Hepatocyte (in vitro differentiated cells): ENCODE results near the gene NUMB. TPM values are rescaled to one million over a fixed set of nuclear protein-coding genes. Genes with fewer than 3 reads are reported as not detected.

Experiments
- DNase-seq: peaks from one replicate; pipeline ENCODE4 v3.0.0-alpha.2; 2016; ENCODE audit warnings: low spot score
- H2AFZ ChIP-seq: fragments of 200-600 bp; sonication (generic); 2 replicates; pipeline ENCODE4 v1.6.0; 2016; ENCODE audit warnings: antibody characterized with exemption, mild to moderate bottlenecking
- H3K27ac ChIP-seq: fragments of 200-600 bp; sonication (generic); 2 replicates; pipeline ENCODE4 v1.5.1; 2016; ENCODE audit warnings: mild to moderate bottlenecking
- H3K27me3 ChIP-seq: fragments of 200-600 bp; sonication (generic); 2 replicates; pipeline ENCODE4 v1.6.1; 2016
- H3K36me3 ChIP-seq: fragments of 200-600 bp; sonication (generic); replicated peaks from 2 replicates; pipeline ENCODE4 v1.5.1; 2016; ENCODE audit warnings: low read depth; ENCODE audit not compliant: insufficient read depth
- H3K4me1 ChIP-seq: fragments of 200-600 bp; sonication (generic); 2 replicates; pipeline ENCODE4 v1.5.1; 2016; ENCODE audit warnings: mild to moderate bottlenecking, moderate library complexity; ENCODE audit not compliant: insufficient read depth
- H3K4me2 ChIP-seq: fragments of 200-600 bp; sonication (generic); 2 replicates; pipeline ENCODE4 v1.6.0; 2016
- H3K4me3 ChIP-seq: fragments of 200-600 bp; sonication (generic); 2 replicates; pipeline ENCODE4 v1.5.1; 2016; ENCODE audit warnings: mild to moderate bottlenecking
- H3K79me2 ChIP-seq: fragments of 200-600 bp; sonication (generic); 2 replicates; pipeline ENCODE4 v1.6.0; 2017; ENCODE audit warnings: mild to moderate bottlenecking
- H3K9me2 ChIP-seq: fragments of 200-600 bp; sonication (generic); replicated peaks from 2 replicates; pipeline ENCODE4 v1.6.0; 2017; ENCODE audit warnings: mild to moderate bottlenecking; ENCODE audit not compliant: insufficient read depth
- H3K9me3 ChIP-seq: fragments of 200-600 bp; sonication (generic); 2 replicates; pipeline ENCODE4 v1.5.1; 2016; ENCODE audit warnings: low read depth, mild to moderate bottlenecking
- H4K20me1 ChIP-seq: fragments of 200-600 bp; sonication (generic); 2 replicates; pipeline ENCODE4 v1.6.0; 2016; ENCODE audit warnings: mild to moderate bottlenecking; ENCODE audit not compliant: insufficient read depth, poor library complexity, severe bottlenecking
- CTCF ChIP-seq: fragments of 200-600 bp; sonication (generic); IDR thresholded peaks from 2 replicates; pipeline ENCODE4 v1.5.1; 2016; ENCODE audit warnings: antibody characterized with exemption, mild to moderate bottlenecking; ENCODE audit not compliant: poor library complexity
- EZH2 ChIP-seq: fragments of 200-600 bp; sonication (generic); IDR thresholded peaks from 2 replicates; pipeline ENCODE4 v1.6.1; 2016; ENCODE audit warnings: antibody characterized with exemption, mild to moderate bottlenecking, borderline replicate concordance
- EZH2phosphoT487 ChIP-seq: fragments of 200-600 bp; sonication (generic); IDR thresholded peaks from one replicate; pipeline ENCODE4 v1.6.1; 2018; ENCODE audit warnings: antibody characterized with exemption, mild to moderate bottlenecking, low read depth, moderate library complexity; ENCODE audit not compliant: unreplicated experiment, severe bottlenecking
- WGBS: methylation state at CpG from one replicate; pipeline ENCODE4 v1.1.6; 2016; ENCODE audit warnings: low lambda C conversion rate; ENCODE audit errors: missing lambda C conversion rate; 5-methylcytosine and 5-hydroxymethylcytosine counted together
- polyA plus RNA-seq: library from polyadenylated mRNA; unstranded; fragments of >200 nt; fragmentation: Nextera tagmentation; extraction: Ambion mirVana; gene quantifications from 2 replicates; pipeline ENCODE4 v1.2.1, GENCODE V29; 2016
- total RNA-seq: library from RNA; depleted of rRNA; stranded (reverse); fragments of >200 nt; gene quantifications from 2 replicates; pipeline ENCODE4 v1.2.3, GENCODE V29; 2014

The NUMB gene
- total and polyA plus RNA-seq, 2 experiments from 2014 or later = 35.3 to 45.8 TPM

DNA sequence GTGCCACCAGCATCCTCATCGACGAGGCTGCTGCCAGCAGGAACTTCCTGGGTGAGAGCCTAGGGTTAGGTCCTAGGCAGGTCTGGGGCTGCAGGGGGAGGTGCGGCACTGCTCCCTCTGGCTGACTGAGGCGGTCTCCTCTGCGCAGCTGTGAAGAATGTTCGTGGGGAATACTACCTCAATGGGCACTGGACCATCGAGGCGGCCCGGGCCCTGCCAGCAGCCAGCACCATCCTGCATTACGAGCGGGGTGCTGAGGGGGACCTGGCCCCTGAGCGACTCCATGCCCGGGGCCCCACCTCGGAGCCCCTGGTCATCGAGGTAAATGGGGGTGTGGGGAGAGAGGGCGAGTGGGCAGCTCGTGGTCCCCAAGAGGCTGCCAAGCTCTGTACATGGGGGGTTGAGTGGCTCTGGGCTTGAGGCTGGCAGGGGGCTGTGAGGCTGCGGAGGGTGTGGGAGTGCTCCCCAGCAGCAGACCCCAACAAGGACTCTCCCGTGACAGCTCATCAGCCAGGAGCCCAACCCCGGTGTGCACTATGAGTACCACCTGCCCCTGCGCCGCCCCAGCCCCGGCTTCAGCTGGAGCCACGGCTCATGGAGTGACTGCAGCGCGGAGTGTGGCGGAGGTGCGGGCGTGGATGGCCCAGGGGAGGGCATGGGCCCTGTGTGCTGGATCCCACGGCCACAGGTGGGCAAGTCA lies 206.7 kb downstream of the NUMB start:
- 96% methylated on average over 29 of the region's 30 CpGs for WGBS
- Histone ChIP-seq H3K36me3 (no peaks in the 10 kb centered on the region), H4K20me1 (no peaks in the 10 kb centered on the region), H3K27me3 (no peaks in the 10 kb centered on the region), H3K27ac (no peak overlapping the region), H3K9me2 (no peaks in the 10 kb centered on the region), H2AFZ (no peak overlapping the region), H3K4me2 (no peak overlapping the region), H3K4me3 (no peak overlapping the region), H3K4me1 (no peaks in the 10 kb centered on the region), H3K79me2 (no peaks in the 10 kb centered on the region), H3K9me3 (no peaks in the 10 kb centered on the region)
- TF ChIP-seq EZH2 (no peak), EZH2phosphoT487 (no peak), CTCF (no peak)
- DNase-seq = no peak

- H3K9me3 ChIP-seq = no peaks in the 10 kb centered on the region
- no peak overlapping the region for H3K4me2 ChIP-seq
- no peak overlapping the region for H2AFZ ChIP-seq
- no peaks in the 10 kb centered on the region for H3K79me2 ChIP-seq
- no peaks in the 10 kb centered on the region for H3K27me3 ChIP-seq
- H3K27ac ChIP-seq = no peak overlapping the region
- no peaks in the 10 kb centered on the region for H3K36me3 ChIP-seq
- no peak for DNase-seq
- WGBS = 94% methylated on average over 27 of the region's 27 CpGs
- no peaks in the 10 kb centered on the region for H3K4me1 ChIP-seq
- no peak overlapping the region for H3K4me3 ChIP-seq
- no peak for TF ChIP-seq EZH2
- no peak for TF ChIP-seq EZH2phosphoT487
- no peak for TF ChIP-seq CTCF
- H3K9me2 ChIP-seq = no peaks in the 10 kb centered on the region
- H4K20me1 ChIP-seq = no peaks in the 10 kb centered on the region
These were observed 207.4 kb downstream of the NUMB start for GRCh38 chr14:73250781-73251500.

GRCh38 chr14:73250317-73250713 lies 208.0 kb downstream of the NUMB start:
- Histone ChIP-seq H3K36me3 (no peaks in the 10 kb centered on the region), H3K27ac (no peak overlapping the region), H3K4me1 (peaks cover 4% of the 10 kb centered on the region), H3K4me3 (no peak overlapping the region), H3K4me2 (no peak overlapping the region), H4K20me1 (no peaks in the 10 kb centered on the region), H3K9me3 (no peaks in the 10 kb centered on the region), H3K27me3 (no peaks in the 10 kb centered on the region), H2AFZ (no peak overlapping the region), H3K9me2 (no peaks in the 10 kb centered on the region), H3K79me2 (no peaks in the 10 kb centered on the region)
- WGBS = 94% methylated on average over 11 of the region's 11 CpGs
- DNase-seq = no peak
- no peak for TF ChIP-seq EZH2phosphoT487
- no peak for TF ChIP-seq CTCF
- no peak for TF ChIP-seq EZH2
